B cell (primary cell): ENCODE results near the gene TRAPPC11.

Experiments
- CTCF ChIP-seq: fragments of 200-600 bp; IDR thresholded peaks from one replicate; pipeline ENCODE4 v1.8.0; 2022; ENCODE audit warnings: antibody characterized with exemption, mild to moderate bottlenecking
- EZH2 ChIP-seq: IDR thresholded peaks from 2 replicates; pipeline ENCODE4 v1.6.1; 2012; ENCODE audit warnings: borderline replicate concordance, low read depth, mild to moderate bottlenecking, moderate library complexity, low read length; ENCODE audit not compliant: insufficient read depth, poor library complexity, severe bottlenecking

DNA sequence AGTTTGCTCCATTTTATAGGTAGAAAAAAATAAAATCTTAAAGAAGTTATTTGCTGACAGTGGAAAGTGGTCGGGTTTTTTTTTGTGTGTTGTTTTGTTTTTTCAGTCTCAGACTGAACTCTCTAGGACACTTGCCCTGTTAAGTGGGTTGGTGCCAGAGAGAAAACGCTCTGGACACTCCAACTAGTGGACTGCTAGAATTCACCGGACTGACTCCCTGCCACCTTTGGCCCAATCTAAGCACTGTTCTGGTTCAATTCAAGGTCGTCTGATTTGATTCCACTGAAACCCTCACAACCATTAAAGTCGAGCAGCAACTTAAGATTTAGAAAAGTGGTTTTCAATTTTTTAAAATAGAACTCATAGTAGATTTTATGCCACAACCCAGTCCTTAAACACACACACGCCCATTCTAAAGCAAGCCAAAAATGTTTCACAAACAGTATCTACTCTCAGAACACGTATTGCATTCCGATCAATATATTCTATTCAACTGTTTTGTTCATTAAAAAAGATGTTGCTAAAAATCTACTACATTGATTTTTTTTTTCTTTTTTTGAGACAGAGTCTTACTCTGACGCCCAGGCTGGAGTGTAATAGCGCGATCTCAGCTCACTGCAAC lies 27.4 kb upstream of the TRAPPC11 start:
- TF ChIP-seq CTCF (no peak), EZH2 (no peak)
